T-helper 2 cell (primary cell): ENCODE results near the gene FCGR1A.
A peak's percentile ranks its signal among the peaks of the same experiment; 100 is the strongest.
"Not testable (repeated sequence)": the region's sequence is repeated elsewhere in the genome, so short reads cannot be mapped to it uniquely, and the experiment has no call there.

Source experiments
- DNase-seq, 5 experiments: peaks; one replicate each; pipeline versions ENCODE4 v3.0.0 to v3.0.0-alpha.2; 2012 to 2022

The FCGR1A gene

GRCh38 chr1:149778313-149778712 lies 4.2 kb upstream of the FCGR1A start:
- not testable (repeated sequence) for DNase-seq

GRCh38 chr1:149781413-149781984 lies 995 bp upstream of the FCGR1A start:
- not testable (repeated sequence) for DNase-seq

GRCh38 chr1:149783289-149783688 lies 795 bp downstream of the FCGR1A start:
- not testable (repeated sequence) for DNase-seq

- DNase-seq: not testable (repeated sequence)
These were observed 1.4 kb downstream of the FCGR1A start for GRCh38 chr1:149783868-149784267.

- DNase-seq: not testable (repeated sequence)
These were observed 5.4 kb downstream of the FCGR1A start for GRCh38 chr1:149787688-149788451.

- peak; percentile 16 to 64 (median 54) for DNase-seq
These were observed 10.0 kb downstream of the FCGR1A start for GRCh38 chr1:149792502-149792901.

GRCh38 chr1:149792912-149793515 lies 10.5 kb downstream of the FCGR1A start:
- peak; percentile 49 to 85 (median 73) for DNase-seq

GRCh38 chr1:149793885-149794284 lies 11.4 kb downstream of the FCGR1A start:
- DNase-seq: not testable (repeated sequence)

- DNase-seq: not testable (repeated sequence)
These were observed 19.1 kb downstream of the FCGR1A start for GRCh38 chr1:149801628-149802027.

GRCh38 chr1:149804417-149805080 lies 22.1 kb downstream of the FCGR1A start:
- DNase-seq: not testable (repeated sequence)

GRCh38 chr1:149810697-149811405 lies 28.4 kb downstream of the FCGR1A start:
- peak in 1 of 5 experiments; percentile 26 for DNase-seq

- peak in 2 of 5 experiments; percentile 6 to 48 for DNase-seq
These were observed 29.0 kb downstream of the FCGR1A start for GRCh38 chr1:149811514-149811889.

GRCh38 chr1:149811890-149812829 lies 29.7 kb downstream of the FCGR1A start:
- peak; percentile 23 to 95 (median 73) for DNase-seq

GRCh38 chr1:149812893-149813801 lies 30.7 kb downstream of the FCGR1A start:
- peak; percentile 17 to 87 (median 54) for DNase-seq

GRCh38 chr1:149820387-149820786 lies 37.9 kb downstream of the FCGR1A start:
- DNase-seq: not testable (repeated sequence)

GRCh38 chr1:149826555-149826954 lies 44.1 kb downstream of the FCGR1A start:
- not testable (repeated sequence) for DNase-seq

GRCh38 chr1:149831764-149832315 lies 49.3 kb downstream of the FCGR1A start:
- DNase-seq: not testable (repeated sequence)

- not testable (repeated sequence) for DNase-seq
These were observed 50.0 kb downstream of the FCGR1A start for GRCh38 chr1:149832316-149833126.

- not testable (repeated sequence) for DNase-seq
These were observed 50.6 kb downstream of the FCGR1A start for GRCh38 chr1:149833144-149833543.
